Left lung (tissue), 10 donors: ENCODE results near the gene GLTP. TPM values are rescaled to one million over a fixed set of nuclear protein-coding genes. Genes with fewer than 3 reads are reported as not detected.

Experiments used
- ATAC-seq: fragments of 200-7000 bp; cut with Tn5 transposase; one replicate; pipeline ENCODE4 v1.9.1; 2020; ENCODE audit warnings: moderate library complexity
- DNase-seq, 4 donors: peaks; one replicate each; pipeline ENCODE4 v3.0.0-alpha.2; 2013 to 2020
- H3K27ac ChIP-seq, 2 donors: fragments of 200-600 bp; sonication (generic) in 1 of 2; one replicate each; pipeline versions ENCODE4 v1.5.0 to v1.8.0; 2020 to 2021
- H3K27me3 ChIP-seq, 2 donors: fragments of 200-600 bp; sonication (generic) in 1 of 2; one replicate each; pipeline versions ENCODE4 v1.5.0 to v1.8.0; 2020 to 2021
- H3K36me3 ChIP-seq, 2 donors: fragments of 200-600 bp; sonication (generic) in 1 of 2; one replicate each; pipeline versions ENCODE4 v1.5.0 to v1.8.0; 2020 to 2021
- H3K4me1 ChIP-seq, 2 donors: fragments of 200-600 bp; one replicate each; pipeline ENCODE4 v1.8.0; 2021
- H3K4me3 ChIP-seq, 2 donors: fragments of 200-600 bp; sonication (generic) in 1 of 2; one replicate each; pipeline versions ENCODE4 v1.5.0 to v1.8.0; 2020 to 2021; ENCODE audit warnings: mild to moderate bottlenecking in 1 of 2
- H3K9me3 ChIP-seq, 2 donors: fragments of 200-600 bp; sonication (generic) in 1 of 2; one replicate each; pipeline versions ENCODE4 v1.5.0 to v1.8.0; 2020 to 2021
- intact Hi-C, 2 donors: fragments of 100-400 bp; cut with DNase I; formaldehyde crosslinking; loops; one replicate each; pipeline versions ENCODE4 v1.11.2 to v1.14.2; 2022
- polyA plus RNA-seq, 6 donors: library from polyadenylated mRNA; unstranded; fragments of 120-200 nt; gene quantifications; one replicate each; pipeline ENCODE4 v1.2.1, GENCODE V29; 2013; ENCODE audit not compliant: insufficient read length in 6 of 6
- total RNA-seq, 2 donors: library from RNA; stranded (reverse); fragmentation: NEBNext Ultra II Directional; extraction: Animal tissue kit (Norgen Biotek cat#: 25700); gene quantifications; one replicate each; pipeline ENCODE4 v1.2.1, GENCODE V29; 2021
- TF ChIP-seq, protein P1 (sequence below), 2 donors: fragments of 200-600 bp; sonication (generic) in 1 of 2; IDR thresholded peaks; one replicate each; pipeline versions ENCODE4 v1.5.0 to v1.8.0; 2021; ENCODE audit warnings: antibody characterized with exemption in 2 of 2
- donor health status: DM: no; HTN: yes; CAD: no.
- donor health status: DM: no; HTN: no; CAD: no.

Gene GLTP
- total and polyA plus RNA-seq, 8 donors, result 30.1 to 43.3 (median 32.5) TPM

DNA sequence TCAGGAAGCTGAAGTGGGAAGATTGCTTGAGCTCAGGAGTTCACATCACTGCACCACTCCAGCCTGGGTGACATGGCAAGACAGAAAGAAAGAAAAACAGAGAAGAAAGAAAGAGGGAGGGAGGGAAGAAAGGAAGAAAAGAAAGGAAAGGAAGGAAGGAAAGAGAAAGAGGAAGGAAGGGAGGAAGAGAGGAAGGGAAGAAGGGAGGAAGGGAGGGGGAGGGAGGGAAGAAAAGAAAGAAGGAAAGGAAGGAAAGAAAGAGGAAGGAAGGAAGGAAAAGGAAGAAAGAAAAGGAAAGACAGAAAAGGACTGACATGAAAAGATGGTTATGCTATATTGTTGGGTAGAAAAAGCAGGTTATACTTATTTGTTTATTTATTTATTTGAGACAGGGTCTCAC lies 3.9 kb downstream of the GLTP start:
- Histone ChIP-seq H3K4me3 (no peak overlapping the region), H3K27me3 (no peaks in the 10 kb centered on the region), H3K36me3 (peaks cover 0 to 3% of the 10 kb centered on the region in 2 donors), H3K27ac (no peak overlapping the region), H3K9me3 (no peaks in the 10 kb centered on the region), H3K4me1 (peaks cover 7 to 62% of the 10 kb centered on the region in 2 donors)
- TF ChIP-seq, protein P1, sequence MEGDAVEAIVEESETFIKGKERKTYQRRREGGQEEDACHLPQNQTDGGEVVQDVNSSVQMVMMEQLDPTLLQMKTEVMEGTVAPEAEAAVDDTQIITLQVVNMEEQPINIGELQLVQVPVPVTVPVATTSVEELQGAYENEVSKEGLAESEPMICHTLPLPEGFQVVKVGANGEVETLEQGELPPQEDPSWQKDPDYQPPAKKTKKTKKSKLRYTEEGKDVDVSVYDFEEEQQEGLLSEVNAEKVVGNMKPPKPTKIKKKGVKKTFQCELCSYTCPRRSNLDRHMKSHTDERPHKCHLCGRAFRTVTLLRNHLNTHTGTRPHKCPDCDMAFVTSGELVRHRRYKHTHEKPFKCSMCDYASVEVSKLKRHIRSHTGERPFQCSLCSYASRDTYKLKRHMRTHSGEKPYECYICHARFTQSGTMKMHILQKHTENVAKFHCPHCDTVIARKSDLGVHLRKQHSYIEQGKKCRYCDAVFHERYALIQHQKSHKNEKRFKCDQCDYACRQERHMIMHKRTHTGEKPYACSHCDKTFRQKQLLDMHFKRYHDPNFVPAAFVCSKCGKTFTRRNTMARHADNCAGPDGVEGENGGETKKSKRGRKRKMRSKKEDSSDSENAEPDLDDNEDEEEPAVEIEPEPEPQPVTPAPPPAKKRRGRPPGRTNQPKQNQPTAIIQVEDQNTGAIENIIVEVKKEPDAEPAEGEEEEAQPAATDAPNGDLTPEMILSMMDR (IDR thresholded peaks at IDR 0.05), result no peak
- intact Hi-C loops, result no loop called here
- no peak for ATAC-seq
- DNase-seq, result no peak

DNA sequence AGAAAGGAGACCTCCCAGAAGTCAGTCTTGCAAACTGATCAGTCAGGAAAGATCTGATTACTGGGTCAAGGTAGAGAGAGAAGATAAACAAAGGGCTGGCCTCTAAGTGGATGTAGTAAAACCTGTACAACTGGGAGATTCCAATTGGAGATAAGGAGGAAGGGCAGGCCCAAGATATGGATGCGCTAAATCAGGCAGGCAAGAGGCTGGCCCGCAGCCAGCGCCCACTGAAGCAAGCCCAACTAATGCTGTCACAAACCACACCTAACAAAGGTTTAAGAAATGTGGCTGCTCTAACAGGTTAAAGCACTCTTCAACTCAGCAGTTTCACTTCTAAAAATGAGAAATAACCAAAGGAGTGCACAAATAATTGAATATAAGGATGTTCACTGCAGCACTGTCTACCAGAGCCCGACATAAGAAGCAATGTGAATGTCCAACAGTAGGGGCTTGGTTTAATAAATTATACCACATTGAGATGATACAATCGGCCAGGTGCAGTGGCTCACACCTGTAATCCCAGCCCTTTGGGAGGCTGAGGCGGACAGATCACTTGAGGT lies 4.7 kb downstream of the GLTP start:
- ATAC-seq (no peak), DNase-seq (peak in 1 of 4 donors; percentile 57)
- H3K9me3 ChIP-seq, result no peaks in the 10 kb centered on the region
- H3K36me3 ChIP-seq, result peaks cover 0 to 3% of the 10 kb centered on the region in 2 donors
- H3K27ac ChIP-seq, result no peak overlapping the region
- TF ChIP-seq, protein P1 (IDR thresholded peaks at IDR 0.05), result no peak
- intact Hi-C loops, result no loop called here
- H3K4me3 ChIP-seq, result no peak overlapping the region
- no peaks in the 10 kb centered on the region for H3K27me3 ChIP-seq
- peaks cover 7 to 65% of the 10 kb centered on the region in 2 donors for H3K4me1 ChIP-seq

DNA sequence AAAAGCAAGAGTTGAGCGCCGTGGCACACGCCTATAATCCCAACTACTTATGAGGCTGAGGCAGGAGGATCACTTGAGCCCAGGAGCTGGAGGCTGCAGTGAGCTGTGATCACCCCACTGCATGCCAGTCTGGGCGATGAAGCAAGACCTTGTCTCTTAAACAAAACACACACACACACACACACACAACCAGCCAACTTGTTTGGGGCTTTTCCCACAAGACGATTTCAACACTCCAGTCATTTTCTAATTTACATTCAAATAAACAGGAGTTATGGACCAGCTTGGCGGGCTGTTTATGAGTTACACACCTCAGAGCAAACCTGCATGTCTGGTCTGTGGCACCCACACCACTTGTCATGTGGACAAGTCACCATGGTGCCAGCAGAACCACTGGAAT lies 6.7 kb downstream of the GLTP start:
- DNase-seq, result no peak
- Histone ChIP-seq H3K4me3 (no peak overlapping the region), H3K27ac (no peak overlapping the region), H3K27me3 (no peaks in the 10 kb centered on the region), H3K9me3 (no peaks in the 10 kb centered on the region), H3K36me3 (peaks cover 0 to 3% of the 10 kb centered on the region in 2 donors), H3K4me1 (peaks cover 2 to 74% of the 10 kb centered on the region in 2 donors)
- TF ChIP-seq, protein P1 (IDR thresholded peaks at IDR 0.05), result no peak
- no peak for ATAC-seq
- intact Hi-C loops, result no loop called here

DNA sequence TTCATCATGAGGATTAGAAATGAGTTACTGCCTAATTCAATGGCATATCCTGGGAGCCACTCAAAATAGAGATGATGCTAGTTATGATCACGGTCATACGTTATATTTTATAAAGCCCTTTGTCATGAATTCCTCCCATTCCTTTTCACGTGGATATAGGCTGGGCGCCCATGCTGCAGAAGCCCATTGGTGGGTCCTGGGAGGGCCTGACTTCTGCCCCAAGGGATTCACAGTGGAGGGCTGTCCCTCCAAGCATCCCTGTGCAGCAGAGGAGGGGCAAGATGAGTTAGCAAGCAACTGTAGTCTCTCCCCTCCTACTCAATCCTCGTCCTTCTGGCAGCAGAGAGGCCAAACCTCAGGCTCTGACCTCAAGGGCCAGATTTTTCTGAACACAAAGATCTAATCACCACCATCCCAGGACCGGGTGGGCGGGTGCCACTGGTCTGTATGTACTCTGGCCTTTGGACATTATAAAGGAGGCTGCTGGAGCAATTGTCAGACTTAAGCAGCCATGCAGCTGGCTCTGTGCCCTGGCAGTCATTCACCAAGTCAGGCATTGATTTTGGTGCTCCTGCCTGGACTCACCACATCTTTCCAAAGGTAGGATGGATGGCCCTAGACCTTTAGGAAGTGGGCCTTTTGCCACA lies 8.6 kb downstream of the GLTP start:
- ATAC-seq (no peak), DNase-seq (no peak)
- Histone ChIP-seq H3K27ac (peak overlapping the region in 1 of 2 donors; percentile 43), H3K4me1 (peaks cover 2 to 63% of the 10 kb centered on the region in 2 donors), H3K36me3 (peaks cover 0 to 3% of the 10 kb centered on the region in 2 donors), H3K4me3 (no peak overlapping the region), H3K27me3 (no peaks in the 10 kb centered on the region), H3K9me3 (no peaks in the 10 kb centered on the region)
- TF ChIP-seq, protein P1 (IDR thresholded peaks at IDR 0.05), result no peak
- intact Hi-C loops, result no loop called here

DNA sequence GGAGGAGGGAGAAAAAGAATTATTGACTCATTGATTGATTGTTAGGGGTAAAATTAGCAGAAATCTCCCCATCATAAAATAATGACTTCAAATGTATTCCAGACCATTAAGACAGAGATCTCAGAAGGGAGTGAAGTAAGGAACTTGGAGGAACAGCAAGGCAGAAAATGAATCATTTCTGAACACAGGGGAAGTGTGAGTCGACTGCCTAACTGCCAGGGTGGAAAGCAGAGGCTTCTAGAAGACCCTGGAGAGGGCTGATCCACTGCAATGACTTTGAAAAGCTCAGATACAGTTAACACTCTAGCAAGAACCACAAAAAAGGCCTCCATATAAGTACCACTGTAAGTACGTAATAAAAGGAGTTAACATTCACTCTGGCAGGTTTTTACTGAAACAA lies 9.7 kb downstream of the GLTP start:
- TF ChIP-seq, protein P1 (IDR thresholded peaks at IDR 0.05), result no peak
- intact Hi-C loops, result no loop called here
- Histone ChIP-seq H3K9me3 (no peaks in the 10 kb centered on the region), H3K4me3 (no peak overlapping the region), H3K4me1 (peaks cover 2 to 53% of the 10 kb centered on the region in 2 donors), H3K36me3 (peaks cover 0 to 3% of the 10 kb centered on the region in 2 donors), H3K27ac (peak overlapping the region in 1 of 2 donors; percentile 28), H3K27me3 (no peaks in the 10 kb centered on the region)
- no peak for ATAC-seq
- DNase-seq, result no peak
